ENCODE results near the gene OR8I2. TPM values are rescaled to one million over a fixed set of nuclear protein-coding genes. Genes with fewer than 3 reads are reported as not detected.
"Not testable (repeated sequence)": the region's sequence is repeated elsewhere in the genome, so short reads cannot be mapped to it uniquely, and the experiment has no call there.

The OR8I2 gene
- total RNA-seq (not detected), total RNA-seq (0 reads per million in 2 donors)

DNA sequence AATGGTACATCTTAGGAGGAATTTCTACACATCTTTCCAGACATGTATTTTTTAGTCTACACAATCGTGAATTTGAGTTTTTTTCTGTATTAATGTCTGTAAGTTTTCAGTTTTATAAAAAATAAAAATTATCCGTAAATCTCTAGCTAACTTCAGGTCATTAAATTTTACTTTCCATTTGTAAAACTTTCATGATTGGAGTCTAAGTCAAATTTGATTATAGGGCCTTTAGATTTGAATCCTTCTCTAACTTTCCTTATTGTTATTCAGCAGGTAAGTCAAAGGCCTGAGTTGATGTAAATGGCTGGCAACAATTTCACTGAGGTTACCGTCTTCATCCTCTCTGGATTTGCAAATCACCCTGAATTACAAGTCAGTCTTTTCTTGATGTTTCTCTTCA lies at the start of gene OR8I2:
OR8I2 (plus strand) TSS at position 301 of the 400 bp plus-strand sequence; CDS start at position 301, 0 bp downstream.
- Mint-ChIP-seq H3K4me1 (no peaks in the 10 kb centered on the region), H3K27me3 (no peaks in the 10 kb centered on the region)
- no peaks in the 10 kb centered on the region for H3K9me3 ChIP-seq (ENCODE audit: control insufficient read depth, low read length, poor library complexity, severe bottlenecking)

DNA sequence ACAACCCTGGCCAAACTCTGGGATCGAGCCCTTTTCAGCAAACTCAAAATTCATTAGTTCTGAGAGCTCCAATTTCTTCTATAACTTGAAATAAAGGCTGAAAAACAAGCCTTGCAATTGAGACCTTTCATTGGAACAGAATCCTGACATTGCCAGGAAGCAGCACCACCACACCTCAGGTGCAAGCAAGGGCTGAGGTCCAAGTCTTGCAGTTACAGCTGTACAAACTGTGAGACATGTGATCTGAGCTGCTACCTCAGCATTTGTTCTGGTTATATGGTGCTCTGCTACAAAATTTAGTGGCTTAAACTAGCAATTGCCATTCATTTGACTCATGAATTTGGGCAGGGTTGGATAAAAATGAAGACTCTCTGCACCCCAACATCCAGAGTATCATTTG lies 47.6 kb upstream of the OR8I2 start:
- Mint-ChIP-seq H3K36me3 (ENCODE audit: low read depth) (no peaks in the 10 kb centered on the region), H3K4me1 (no peaks in the 10 kb centered on the region), H3K27me3 (no peaks in the 10 kb centered on the region), H3K27ac (no peak overlapping the region), H3K4me3 (no peak overlapping the region)
- no peaks in the 10 kb centered on the region for H3K9me3 ChIP-seq (ENCODE audit: control insufficient read depth, low read length, poor library complexity, severe bottlenecking)
- DNase-seq (no peak), ATAC-seq (no peak)

More for the DNA sequence above, at the start of gene OR8I2:
- Mint-ChIP-seq H3K4me3 (no peak within 1 kb of the TSS), H3K27ac (no peak within 1 kb of the TSS), H3K36me3 (ENCODE audit: low read depth) (no peaks in the 10 kb centered on the region)
- DNase-seq: no peak
- no peak for ATAC-seq

DNA sequence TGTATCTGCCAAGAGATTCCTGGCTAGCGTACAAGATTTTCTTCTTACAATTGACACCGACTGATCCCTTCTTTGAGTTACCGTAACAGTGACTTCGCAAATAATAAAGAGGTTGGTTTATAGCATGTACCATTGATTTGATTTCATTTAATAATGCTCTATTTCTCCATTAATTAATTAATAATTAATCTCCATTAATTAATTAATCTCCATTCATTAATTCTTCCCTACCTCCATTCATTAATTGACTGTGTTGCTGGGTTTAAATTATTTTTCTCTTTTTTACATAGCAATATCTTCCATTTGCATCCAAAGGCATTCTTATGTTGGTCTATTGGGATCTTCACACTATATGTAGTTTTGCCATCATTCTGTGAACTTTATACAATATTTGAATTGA lies 44.6 kb upstream of the OR8I2 start:
- DNase-seq (no peak), ATAC-seq (no peak)
- no peak overlapping the region for H3K27ac Mint-ChIP-seq

DNA sequence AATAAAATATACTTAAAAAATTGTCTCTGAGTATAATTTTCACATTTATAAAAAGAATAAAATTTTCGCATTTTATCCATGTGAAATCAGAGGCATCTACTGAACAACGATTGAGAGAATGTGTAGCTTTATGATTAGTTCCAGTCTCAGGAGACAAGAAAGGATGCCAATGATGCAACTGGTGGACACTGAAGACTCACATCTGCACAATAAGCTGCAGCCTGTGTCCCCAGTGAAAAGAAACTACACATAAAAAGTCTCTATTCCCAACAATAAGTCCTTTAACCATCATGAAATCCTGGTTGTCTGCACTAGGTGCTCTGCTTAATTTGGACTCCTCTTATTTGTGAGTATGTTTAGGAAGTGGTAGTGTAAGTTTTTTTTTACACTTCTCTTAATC lies 43.6 kb upstream of the OR8I2 start:
- Mint-ChIP-seq H3K4me1 (no peaks in the 10 kb centered on the region), H3K36me3 (ENCODE audit: low read depth) (no peaks in the 10 kb centered on the region), H3K4me3 (no peak overlapping the region), H3K27ac (no peak overlapping the region), H3K27me3 (no peaks in the 10 kb centered on the region)
- no peak for DNase-seq
- no peaks in the 10 kb centered on the region for H3K9me3 ChIP-seq (ENCODE audit: control insufficient read depth, low read length, poor library complexity, severe bottlenecking)
- no peak for ATAC-seq

More for the DNA sequence above, 44.6 kb upstream of the OR8I2 start:
- Mint-ChIP-seq H3K4me1 (no peaks in the 10 kb centered on the region), H3K4me3 (no peak overlapping the region), H3K27me3 (no peaks in the 10 kb centered on the region), H3K36me3 (ENCODE audit: low read depth) (no peaks in the 10 kb centered on the region)
- no peaks in the 10 kb centered on the region for H3K9me3 ChIP-seq (ENCODE audit: control insufficient read depth, low read length, poor library complexity, severe bottlenecking)

DNA sequence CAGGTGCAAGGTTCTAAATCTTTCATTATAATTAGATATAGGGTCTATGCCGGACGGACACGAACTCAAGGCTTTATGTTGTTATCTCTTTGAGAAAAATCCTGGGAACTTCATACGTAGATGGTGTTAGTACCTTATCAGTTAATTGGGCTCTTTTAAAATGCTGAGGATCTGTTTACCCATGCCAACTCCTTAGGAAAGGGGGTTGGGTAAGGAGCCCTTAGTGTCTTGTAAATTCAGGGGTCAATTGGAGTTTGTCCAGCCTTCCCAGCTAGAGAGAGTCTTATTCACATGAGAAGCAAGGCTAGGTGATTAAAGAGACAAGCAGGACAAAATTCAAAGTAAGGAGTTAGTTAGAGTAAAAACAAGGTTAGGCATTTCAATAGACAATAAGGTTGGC lies 36.7 kb upstream of the OR8I2 start:
- H3K4me1 Mint-ChIP-seq: not testable (repeated sequence)

DNA sequence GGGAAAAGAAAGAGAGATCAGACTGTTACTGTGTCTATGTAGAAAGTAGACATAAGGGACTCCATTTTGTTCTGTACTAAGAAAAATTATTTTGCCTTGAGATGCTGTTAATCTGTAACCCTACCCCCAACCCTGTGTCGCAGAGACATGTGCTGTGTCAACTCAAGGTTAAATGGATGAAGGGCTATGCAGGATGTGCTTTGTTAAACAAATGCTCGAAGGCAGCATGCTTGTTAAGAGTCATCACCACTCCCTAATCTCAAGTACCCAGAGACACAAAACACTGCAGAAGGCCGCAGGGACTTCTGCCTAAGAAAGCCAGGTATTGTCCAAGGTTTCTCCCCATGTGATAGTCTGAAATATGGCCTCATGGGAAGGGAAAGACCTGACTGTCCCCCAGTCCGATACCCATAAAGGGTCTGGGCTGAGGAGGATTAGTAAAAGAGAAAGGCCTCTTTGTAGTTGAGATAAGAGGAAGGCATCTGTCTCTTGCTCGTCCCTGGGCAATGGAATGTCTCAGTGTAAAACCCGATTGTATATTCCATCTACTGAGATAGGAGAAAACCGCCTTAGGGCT lies 35.4 kb upstream of the OR8I2 start:
- not testable (repeated sequence) for H3K27me3 Mint-ChIP-seq; DNase-seq; H3K4me3 Mint-ChIP-seq; ATAC-seq; H3K27ac Mint-ChIP-seq; H3K36me3 Mint-ChIP-seq (ENCODE audit: low read depth); H3K4me1 Mint-ChIP-seq; H3K9me3 ChIP-seq (ENCODE audit: control insufficient read depth, low read length, poor library complexity, severe bottlenecking)

More for the DNA sequence above, 36.7 kb upstream of the OR8I2 start:
- DNase-seq; H3K4me3 Mint-ChIP-seq; H3K9me3 ChIP-seq (ENCODE audit: control insufficient read depth, low read length, poor library complexity, severe bottlenecking); H3K27me3 Mint-ChIP-seq; H3K27ac Mint-ChIP-seq; H3K36me3 Mint-ChIP-seq (ENCODE audit: low read depth); ATAC-seq: not testable (repeated sequence)

DNA sequence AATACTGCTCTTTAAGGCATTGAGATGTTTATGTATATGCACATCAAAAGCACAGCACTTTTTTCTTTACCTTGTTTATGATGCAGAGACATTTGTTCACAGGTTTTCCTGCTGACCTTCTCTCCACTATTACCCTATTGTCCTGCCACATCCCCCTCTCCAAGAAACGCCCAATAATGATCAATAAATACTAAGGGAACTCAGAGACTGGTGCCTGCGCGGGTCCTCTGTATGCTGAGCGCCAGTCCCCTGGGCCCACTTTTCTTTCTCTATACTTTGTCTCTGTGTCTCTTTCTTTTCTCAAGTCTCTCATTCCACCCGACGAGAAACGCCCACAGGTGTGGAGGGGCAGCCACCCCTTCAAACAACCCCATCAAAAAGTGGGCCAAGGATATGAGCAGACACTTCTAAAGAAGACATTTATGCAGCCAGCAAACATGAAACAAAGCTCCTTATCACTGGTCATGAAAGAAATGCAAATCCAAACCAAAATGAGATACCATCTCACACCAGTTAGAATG lies 34.8 kb upstream of the OR8I2 start:
- DNase-seq; ATAC-seq; H3K4me3 Mint-ChIP-seq; H3K4me1 Mint-ChIP-seq; H3K27me3 Mint-ChIP-seq; H3K27ac Mint-ChIP-seq; H3K9me3 ChIP-seq (ENCODE audit: control insufficient read depth, low read length, poor library complexity, severe bottlenecking); H3K36me3 Mint-ChIP-seq (ENCODE audit: low read depth): not testable (repeated sequence)

DNA sequence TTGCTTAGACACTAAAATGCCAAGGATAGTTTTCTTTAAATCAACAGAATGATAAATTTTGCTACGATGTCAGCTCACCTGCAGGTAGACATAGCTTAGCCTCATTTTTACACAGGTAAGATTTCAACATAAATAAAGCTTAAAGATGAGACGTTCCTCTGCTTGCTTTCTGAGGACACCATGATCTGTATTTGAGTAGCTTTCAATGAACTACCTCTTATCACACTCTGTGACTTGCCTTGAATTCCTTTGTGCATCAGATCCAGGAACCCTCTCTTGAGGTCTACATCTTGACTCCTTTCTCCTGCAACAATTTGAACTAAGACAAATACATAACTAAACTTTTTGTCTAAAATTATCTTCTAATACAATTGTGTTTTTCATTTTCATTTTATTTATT lies 26.1 kb upstream of the OR8I2 start:
- H3K36me3 Mint-ChIP-seq (ENCODE audit: low read depth): no peaks in the 10 kb centered on the region
- ATAC-seq: no peak
- no peak overlapping the region for H3K27ac Mint-ChIP-seq
- H3K4me1 Mint-ChIP-seq: no peaks in the 10 kb centered on the region
- H3K9me3 ChIP-seq (ENCODE audit: control insufficient read depth, low read length, poor library complexity, severe bottlenecking): no peaks in the 10 kb centered on the region
- no peak overlapping the region for H3K4me3 Mint-ChIP-seq
- no peak for DNase-seq
- no peaks in the 10 kb centered on the region for H3K27me3 Mint-ChIP-seq

DNA sequence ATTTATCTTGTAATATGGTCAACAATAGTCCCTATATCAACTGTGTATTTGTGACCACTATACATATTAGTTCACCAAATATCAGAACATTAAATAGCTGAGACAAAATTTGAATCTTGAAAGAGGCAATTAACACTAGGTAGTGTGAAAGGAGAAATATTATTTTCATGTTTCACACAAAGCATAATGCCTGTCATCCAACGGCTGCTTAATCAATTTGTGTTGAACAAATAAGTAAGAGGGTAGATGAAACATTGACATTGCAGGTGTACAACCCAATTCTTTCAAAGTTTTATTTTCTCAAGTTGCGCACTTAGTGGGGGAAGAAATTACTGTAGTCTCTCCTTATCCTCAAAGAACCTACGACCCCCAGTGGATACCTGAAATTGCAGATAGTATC lies 3.4 kb upstream of the OR8I2 start:
- Mint-ChIP-seq H3K27ac (no peak overlapping the region), H3K27me3 (no peaks in the 10 kb centered on the region), H3K36me3 (ENCODE audit: low read depth) (no peaks in the 10 kb centered on the region), H3K4me3 (no peak overlapping the region), H3K4me1 (no peaks in the 10 kb centered on the region)
- DNase-seq (no peak), ATAC-seq (no peak)
- no peaks in the 10 kb centered on the region for H3K9me3 ChIP-seq (ENCODE audit: control insufficient read depth, low read length, poor library complexity, severe bottlenecking)

DNA sequence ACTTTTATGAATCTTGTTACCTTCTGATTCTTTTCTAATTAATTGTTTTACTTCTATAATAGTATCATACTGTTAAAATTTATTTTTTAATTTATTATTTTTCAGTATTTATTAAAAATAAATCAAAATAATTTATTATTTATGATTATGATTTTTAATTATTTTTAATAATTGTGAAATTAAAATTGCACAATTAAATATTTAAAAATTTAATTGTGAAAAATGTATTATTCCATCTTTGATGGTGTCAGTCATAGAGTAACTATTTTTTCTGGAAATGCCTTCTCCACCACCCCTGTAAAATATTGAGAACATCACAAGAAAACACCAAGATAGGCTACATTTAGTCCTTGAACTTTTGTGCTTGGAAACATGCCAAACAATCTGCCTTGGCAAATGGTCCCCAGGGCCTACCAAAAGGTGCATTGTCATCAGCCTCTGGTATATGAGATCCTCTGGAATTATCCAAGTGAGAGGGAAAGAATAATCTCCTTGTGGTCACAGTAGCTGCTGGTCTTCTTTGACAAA lies 10.2 kb downstream of the OR8I2 start, which contains the start of gene OR8H2:
OR8H2 (plus strand) TSS at position 478 of the 528 bp plus-strand sequence. CDS start 1,356 bp downstream, outside the sequence.
- Mint-ChIP-seq H3K4me3 (no peak within 1 kb of the TSS), H3K4me1 (no peaks in the 10 kb centered on the region), H3K27ac (no peak within 1 kb of the TSS), H3K36me3 (ENCODE audit: low read depth) (no peaks in the 10 kb centered on the region), H3K27me3 (no peaks in the 10 kb centered on the region)
- ATAC-seq: no peak
- H3K9me3 ChIP-seq (ENCODE audit: control insufficient read depth, low read length, poor library complexity, severe bottlenecking): no peaks in the 10 kb centered on the region
- no peak for DNase-seq

DNA sequence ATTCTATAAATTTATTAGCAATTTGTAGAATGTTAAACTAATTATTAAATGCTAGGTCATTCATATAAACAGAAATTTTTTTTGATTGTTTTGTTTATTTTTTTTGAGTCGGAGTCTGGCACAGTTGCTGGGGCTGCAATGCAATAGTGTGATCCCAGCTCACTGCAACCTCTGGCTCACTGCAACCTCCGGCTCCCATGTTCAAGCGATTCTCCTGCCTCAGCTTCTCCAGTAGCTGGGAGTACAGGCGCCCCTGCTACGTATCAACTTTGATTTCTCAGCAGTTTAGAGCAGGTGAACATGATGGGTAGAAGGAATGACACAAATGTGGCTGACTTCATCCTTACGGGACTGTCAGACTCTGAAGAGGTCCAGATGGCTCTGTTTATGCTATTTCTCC lies 29.0 kb downstream of the OR8I2 start, which contains the start of gene OR8H3:
OR8H3 (plus strand) TSS at position 301 of the 400 bp plus-strand sequence; CDS start at position 301, 0 bp downstream.
- no peak for DNase-seq
- no peak for ATAC-seq
- no peak within 1 kb of the TSS for H3K4me3 Mint-ChIP-seq
- H3K27me3 Mint-ChIP-seq: no peaks in the 10 kb centered on the region
- no peaks in the 10 kb centered on the region for H3K4me1 Mint-ChIP-seq
- H3K36me3 Mint-ChIP-seq (ENCODE audit: low read depth): no peaks in the 10 kb centered on the region
- no peaks in the 10 kb centered on the region for H3K9me3 ChIP-seq (ENCODE audit: control insufficient read depth, low read length, poor library complexity, severe bottlenecking)
- H3K27ac Mint-ChIP-seq: no peak within 1 kb of the TSS

DNA sequence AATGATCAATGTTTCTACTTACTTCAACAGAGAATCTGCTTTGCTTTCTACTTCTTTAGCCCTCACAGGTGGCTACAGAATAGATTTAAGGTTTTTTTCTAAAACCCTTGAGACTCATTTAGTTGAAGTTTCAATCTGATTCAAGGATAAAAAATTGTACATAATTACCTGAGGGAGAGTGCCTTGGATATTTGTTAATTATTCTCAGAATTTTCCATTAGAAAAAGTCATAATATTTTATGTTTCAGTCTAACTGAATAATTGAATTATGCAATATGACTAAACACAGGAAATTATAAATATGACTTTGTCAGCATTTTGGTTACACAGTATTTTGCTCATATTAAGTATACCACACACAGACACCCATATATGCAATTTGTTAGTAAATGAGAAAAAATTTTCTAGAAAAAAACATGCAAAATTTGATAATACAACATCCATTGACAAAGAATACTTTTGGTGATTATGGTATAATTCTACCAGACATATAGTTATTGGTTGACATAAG lies 47.1 kb downstream of the OR8I2 start, which contains the start of gene OR8J3:
OR8J3 (minus strand) TSS at position 51 of the 511 bp plus-strand sequence. CDS start 2,483 bp downstream, outside the sequence.
- Mint-ChIP-seq H3K36me3 (ENCODE audit: low read depth) (no peaks in the 10 kb centered on the region), H3K27me3 (no peaks in the 10 kb centered on the region), H3K4me3 (no peak within 1 kb of the TSS), H3K4me1 (no peaks in the 10 kb centered on the region), H3K27ac (no peak within 1 kb of the TSS)
- DNase-seq (no peak), ATAC-seq (no peak)
- H3K9me3 ChIP-seq (ENCODE audit: control insufficient read depth, low read length, poor library complexity, severe bottlenecking): no peaks in the 10 kb centered on the region

DNA sequence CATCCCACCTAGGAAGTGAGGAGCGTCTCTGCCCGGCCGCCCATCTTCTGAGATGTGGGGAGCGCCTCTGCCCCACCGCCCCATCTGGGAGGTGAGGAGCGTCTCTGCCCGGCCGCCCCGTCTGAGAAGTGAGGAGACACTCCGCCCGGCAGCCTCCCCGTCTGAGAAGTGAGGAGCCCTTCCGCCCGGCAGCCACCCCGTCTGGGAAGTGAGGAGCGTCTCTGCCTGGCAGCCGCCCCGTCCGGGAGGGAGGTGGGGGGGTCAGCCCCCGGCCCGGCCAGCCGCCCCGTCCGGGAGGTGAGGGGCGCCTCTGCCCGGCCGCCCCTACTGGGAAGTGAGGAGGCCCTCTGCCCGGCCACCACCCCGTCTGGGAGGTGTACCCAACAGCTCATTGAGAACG lies 50.6 kb downstream of the OR8I2 start:
- H3K9me3 ChIP-seq (ENCODE audit: control insufficient read depth, low read length, poor library complexity, severe bottlenecking); H3K4me3 Mint-ChIP-seq; ATAC-seq; H3K27me3 Mint-ChIP-seq; DNase-seq; H3K27ac Mint-ChIP-seq; H3K4me1 Mint-ChIP-seq; H3K36me3 Mint-ChIP-seq (ENCODE audit: low read depth): not testable (repeated sequence)
